Hepatocyte (in vitro differentiated cells): ENCODE measurements around the gene AFAP1. TPM values are rescaled to one million over a fixed set of nuclear protein-coding genes. Genes with fewer than 3 reads are reported as not detected.

Source experiments
- DNase-seq: peaks from one replicate; pipeline ENCODE4 v3.0.0-alpha.2; 2016; ENCODE audit warnings: low spot score
- H2AFZ ChIP-seq: fragments of 200-600 bp; sonication (generic); 2 replicates; pipeline ENCODE4 v1.6.0; 2016; ENCODE audit warnings: antibody characterized with exemption, mild to moderate bottlenecking
- H3K27ac ChIP-seq: fragments of 200-600 bp; sonication (generic); 2 replicates; pipeline ENCODE4 v1.5.1; 2016; ENCODE audit warnings: mild to moderate bottlenecking
- H3K27me3 ChIP-seq: fragments of 200-600 bp; sonication (generic); 2 replicates; pipeline ENCODE4 v1.6.1; 2016
- H3K36me3 ChIP-seq: fragments of 200-600 bp; sonication (generic); replicated peaks from 2 replicates; pipeline ENCODE4 v1.5.1; 2016; ENCODE audit warnings: low read depth; ENCODE audit not compliant: insufficient read depth
- H3K4me1 ChIP-seq: fragments of 200-600 bp; sonication (generic); 2 replicates; pipeline ENCODE4 v1.5.1; 2016; ENCODE audit warnings: mild to moderate bottlenecking, moderate library complexity; ENCODE audit not compliant: insufficient read depth
- H3K4me2 ChIP-seq: fragments of 200-600 bp; sonication (generic); 2 replicates; pipeline ENCODE4 v1.6.0; 2016
- H3K4me3 ChIP-seq: fragments of 200-600 bp; sonication (generic); 2 replicates; pipeline ENCODE4 v1.5.1; 2016; ENCODE audit warnings: mild to moderate bottlenecking
- H3K79me2 ChIP-seq: fragments of 200-600 bp; sonication (generic); 2 replicates; pipeline ENCODE4 v1.6.0; 2017; ENCODE audit warnings: mild to moderate bottlenecking
- H3K9me2 ChIP-seq: fragments of 200-600 bp; sonication (generic); replicated peaks from 2 replicates; pipeline ENCODE4 v1.6.0; 2017; ENCODE audit warnings: mild to moderate bottlenecking; ENCODE audit not compliant: insufficient read depth
- H3K9me3 ChIP-seq: fragments of 200-600 bp; sonication (generic); 2 replicates; pipeline ENCODE4 v1.5.1; 2016; ENCODE audit warnings: low read depth, mild to moderate bottlenecking
- H4K20me1 ChIP-seq: fragments of 200-600 bp; sonication (generic); 2 replicates; pipeline ENCODE4 v1.6.0; 2016; ENCODE audit warnings: mild to moderate bottlenecking; ENCODE audit not compliant: insufficient read depth, poor library complexity, severe bottlenecking
- EZH2 ChIP-seq: fragments of 200-600 bp; sonication (generic); IDR thresholded peaks from 2 replicates; pipeline ENCODE4 v1.6.1; 2016; ENCODE audit warnings: antibody characterized with exemption, mild to moderate bottlenecking, borderline replicate concordance
- EZH2phosphoT487 ChIP-seq: fragments of 200-600 bp; sonication (generic); IDR thresholded peaks from one replicate; pipeline ENCODE4 v1.6.1; 2018; ENCODE audit warnings: antibody characterized with exemption, mild to moderate bottlenecking, low read depth, moderate library complexity; ENCODE audit not compliant: unreplicated experiment, severe bottlenecking
- WGBS: methylation state at CpG from one replicate; pipeline ENCODE4 v1.1.6; 2016; ENCODE audit warnings: low lambda C conversion rate; ENCODE audit errors: missing lambda C conversion rate; 5-methylcytosine and 5-hydroxymethylcytosine counted together
- polyA plus RNA-seq: library from polyadenylated mRNA; unstranded; fragments of >200 nt; fragmentation: Nextera tagmentation; extraction: Ambion mirVana; gene quantifications from 2 replicates; pipeline ENCODE4 v1.2.1, GENCODE V29; 2016
- total RNA-seq: library from RNA; depleted of rRNA; stranded (reverse); fragments of >200 nt; gene quantifications from 2 replicates; pipeline ENCODE4 v1.2.3, GENCODE V29; 2014
- TF ChIP-seq, protein P1 (sequence below): fragments of 200-600 bp; sonication (generic); IDR thresholded peaks from 2 replicates; pipeline ENCODE4 v1.5.1; 2016; ENCODE audit warnings: antibody characterized with exemption, mild to moderate bottlenecking; ENCODE audit not compliant: poor library complexity

The AFAP1 gene
- total and polyA plus RNA-seq, 2 experiments from 2014 or later: 9.3 to 16.2 TPM

DNA sequence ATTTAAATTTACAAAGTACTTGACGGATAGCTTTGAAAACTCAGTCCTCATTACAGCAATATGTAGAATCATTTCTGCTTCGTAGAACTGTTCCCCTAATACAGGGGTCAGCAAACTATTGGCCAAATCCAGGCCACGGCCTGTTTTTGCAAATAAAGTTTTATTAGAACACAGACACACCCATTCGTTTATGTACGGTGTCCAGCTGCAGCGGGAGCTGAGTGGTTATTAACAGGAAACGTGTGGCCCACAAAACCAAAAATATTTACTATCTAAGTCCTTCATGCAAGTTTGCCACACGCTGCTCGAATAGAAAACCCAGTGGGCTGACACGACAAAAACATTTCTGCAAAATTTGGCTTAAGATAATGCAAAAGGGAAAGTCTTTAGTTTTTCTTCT, 146.5 kb downstream of the AFAP1 start:
- no peaks in the 10 kb centered on the region for H3K27me3 ChIP-seq
- no peak overlapping the region for H3K27ac ChIP-seq
- H3K4me3 ChIP-seq: no peak overlapping the region
- no peak overlapping the region for H2AFZ ChIP-seq
- TF ChIP-seq EZH2 (no peak), EZH2phosphoT487 (no peak)
- TF ChIP-seq, protein P1, sequence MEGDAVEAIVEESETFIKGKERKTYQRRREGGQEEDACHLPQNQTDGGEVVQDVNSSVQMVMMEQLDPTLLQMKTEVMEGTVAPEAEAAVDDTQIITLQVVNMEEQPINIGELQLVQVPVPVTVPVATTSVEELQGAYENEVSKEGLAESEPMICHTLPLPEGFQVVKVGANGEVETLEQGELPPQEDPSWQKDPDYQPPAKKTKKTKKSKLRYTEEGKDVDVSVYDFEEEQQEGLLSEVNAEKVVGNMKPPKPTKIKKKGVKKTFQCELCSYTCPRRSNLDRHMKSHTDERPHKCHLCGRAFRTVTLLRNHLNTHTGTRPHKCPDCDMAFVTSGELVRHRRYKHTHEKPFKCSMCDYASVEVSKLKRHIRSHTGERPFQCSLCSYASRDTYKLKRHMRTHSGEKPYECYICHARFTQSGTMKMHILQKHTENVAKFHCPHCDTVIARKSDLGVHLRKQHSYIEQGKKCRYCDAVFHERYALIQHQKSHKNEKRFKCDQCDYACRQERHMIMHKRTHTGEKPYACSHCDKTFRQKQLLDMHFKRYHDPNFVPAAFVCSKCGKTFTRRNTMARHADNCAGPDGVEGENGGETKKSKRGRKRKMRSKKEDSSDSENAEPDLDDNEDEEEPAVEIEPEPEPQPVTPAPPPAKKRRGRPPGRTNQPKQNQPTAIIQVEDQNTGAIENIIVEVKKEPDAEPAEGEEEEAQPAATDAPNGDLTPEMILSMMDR: no peak
- H3K9me3 ChIP-seq: no peaks in the 10 kb centered on the region
- no peaks in the 10 kb centered on the region for H3K36me3 ChIP-seq
- H4K20me1 ChIP-seq: no peaks in the 10 kb centered on the region
- no peak overlapping the region for H3K4me2 ChIP-seq
- DNase-seq: no peak
- no peaks in the 10 kb centered on the region for H3K79me2 ChIP-seq
- 92% methylated on average over 10 of the region's 10 CpGs for WGBS
- H3K9me2 ChIP-seq: no peaks in the 10 kb centered on the region
- H3K4me1 ChIP-seq: no peaks in the 10 kb centered on the region

DNA sequence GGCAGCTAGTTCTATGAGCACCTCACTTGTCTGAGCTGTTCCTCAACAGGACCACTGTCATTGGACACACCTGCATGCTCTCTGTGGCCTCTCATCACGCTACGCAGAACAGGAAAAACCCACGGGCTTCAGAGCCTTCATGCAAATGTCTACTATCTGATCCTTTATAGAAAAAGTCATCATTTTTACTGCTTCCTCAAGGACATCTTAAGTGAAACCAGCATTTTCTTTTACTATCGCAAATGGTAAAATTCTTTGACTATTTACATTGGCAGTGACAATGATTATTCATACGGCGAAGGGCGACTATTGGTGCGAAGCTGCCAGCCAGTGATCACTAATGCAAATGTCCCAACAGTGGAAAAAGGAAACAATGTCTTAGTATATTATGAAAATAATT, 147.0 kb downstream of the AFAP1 start:
- Histone ChIP-seq H3K4me1 (no peaks in the 10 kb centered on the region), H4K20me1 (no peaks in the 10 kb centered on the region), H3K9me2 (no peaks in the 10 kb centered on the region), H3K4me2 (no peak overlapping the region), H3K9me3 (no peaks in the 10 kb centered on the region), H3K27me3 (no peaks in the 10 kb centered on the region), H2AFZ (no peak overlapping the region), H3K27ac (no peak overlapping the region), H3K4me3 (no peak overlapping the region), H3K79me2 (no peaks in the 10 kb centered on the region), H3K36me3 (no peaks in the 10 kb centered on the region)
- TF ChIP-seq, protein P1: no peak
- TF ChIP-seq EZH2: no peak
- TF ChIP-seq EZH2phosphoT487: no peak
- WGBS: 90% methylated on average over 8 of the region's 8 CpGs
- DNase-seq: no peak

DNA sequence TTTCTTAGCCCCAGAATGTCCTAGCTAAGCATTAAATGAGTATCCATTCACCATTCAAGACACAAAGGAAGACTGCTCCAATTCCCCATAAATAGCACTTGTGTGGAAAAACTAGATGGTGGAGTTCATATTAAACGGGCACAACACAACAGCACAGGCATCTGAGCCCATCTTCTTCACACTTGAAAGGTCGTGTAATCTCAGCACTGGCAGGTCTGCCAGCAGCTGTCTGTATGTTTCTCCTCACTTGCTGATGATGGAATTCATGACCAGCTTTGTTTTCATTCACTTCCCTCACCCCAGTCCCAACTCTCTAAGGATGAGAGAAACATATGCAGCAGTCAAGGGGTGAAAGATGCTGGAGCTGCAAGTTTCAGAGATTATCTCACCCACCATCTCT, 148.7 kb downstream of the AFAP1 start:
- Histone ChIP-seq H3K4me3 (no peak overlapping the region), H2AFZ (no peak overlapping the region), H3K27ac (no peak overlapping the region), H3K27me3 (no peaks in the 10 kb centered on the region), H3K4me1 (no peaks in the 10 kb centered on the region), H3K9me2 (no peaks in the 10 kb centered on the region), H4K20me1 (no peaks in the 10 kb centered on the region), H3K4me2 (no peak overlapping the region), H3K9me3 (no peaks in the 10 kb centered on the region), H3K79me2 (no peaks in the 10 kb centered on the region), H3K36me3 (no peaks in the 10 kb centered on the region)
- TF ChIP-seq, protein P1: no peak
- TF ChIP-seq EZH2: no peak
- no peak for TF ChIP-seq EZH2phosphoT487
- DNase-seq: no peak
- WGBS: 83% methylated on average over 2 of the region's 2 CpGs

DNA sequence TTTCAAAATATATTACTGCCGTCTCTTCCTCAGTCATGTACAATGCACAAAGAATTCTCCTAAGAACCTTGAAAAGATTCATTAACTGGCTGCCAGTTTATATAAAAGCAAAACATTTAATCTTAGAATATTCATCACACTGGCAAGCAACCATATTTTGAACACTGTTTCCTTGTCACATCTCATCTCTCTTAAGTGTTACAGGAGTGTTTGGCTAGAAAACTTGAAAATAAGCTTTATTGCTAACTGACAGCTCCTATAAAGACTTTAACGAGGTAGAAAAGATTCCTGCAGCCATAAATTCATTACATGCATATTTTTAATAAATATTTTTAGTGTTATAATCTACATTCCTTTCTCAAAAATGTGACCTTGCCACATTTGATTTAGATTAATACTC, 149.6 kb downstream of the AFAP1 start:
- H3K4me3 ChIP-seq: no peak overlapping the region
- no peaks in the 10 kb centered on the region for H3K4me1 ChIP-seq
- H3K27ac ChIP-seq: no peak overlapping the region
- no peaks in the 10 kb centered on the region for H3K36me3 ChIP-seq
- no peak for DNase-seq
- H3K9me3 ChIP-seq: no peaks in the 10 kb centered on the region
- H4K20me1 ChIP-seq: no peaks in the 10 kb centered on the region
- TF ChIP-seq, protein P1: no peak
- TF ChIP-seq EZH2: no peak
- TF ChIP-seq EZH2phosphoT487: no peak
- H3K9me2 ChIP-seq: no peaks in the 10 kb centered on the region
- H3K27me3 ChIP-seq: no peaks in the 10 kb centered on the region
- H2AFZ ChIP-seq: no peak overlapping the region
- 92% methylated on average over 2 of the region's 2 CpGs for WGBS
- H3K4me2 ChIP-seq: no peak overlapping the region
- no peaks in the 10 kb centered on the region for H3K79me2 ChIP-seq
